Adrenal gland (tissue), 12 donors: ENCODE measurements around the gene ITGA11. TPM values are rescaled to one million over a fixed set of nuclear protein-coding genes. Genes with fewer than 3 reads are reported as not detected.

ENCODE experiments used
- DNase-seq, 7 donors: peaks; one replicate each; pipeline ENCODE4 v3.0.0-alpha.2; 2019 to 2020
- H3K27ac ChIP-seq, 5 donors: fragments of 200-600 bp; sonication (generic) in 4 of 5; 1 replicate in 3 of 5; 2 replicates in 2 of 5; pipeline versions ENCODE4 v1.5.1 to v1.8.0; 2016 to 2020; ENCODE audit warnings: mild to moderate bottlenecking in 1 of 5
- H3K27me3 ChIP-seq: fragments of 200-600 bp; 2 replicates; pipeline ENCODE4 v1.8.0; 2021
- H3K36me3 ChIP-seq, 2 donors: fragments of 200-600 bp; replicated peaks in 1 of 2; 1 replicate in 1 of 2; 2 replicates in 1 of 2; pipeline versions ENCODE4 v1.5.1 to v1.8.0; 2018 to 2022
- H3K4me1 ChIP-seq, 2 donors: fragments of 200-600 bp; replicated peaks in 1 of 2; 1 replicate in 1 of 2; 2 replicates in 1 of 2; pipeline versions ENCODE4 v1.5.1 to v1.8.0; 2018 to 2021
- H3K4me3 ChIP-seq, 4 donors: fragments of 200-600 bp; sonication (generic) in 3 of 4; one replicate each; pipeline ENCODE4 v1.5.1; 2016 to 2018
- H3K9me3 ChIP-seq, 3 donors: fragments of 200-600 bp; sonication (generic) in 1 of 3; replicated peaks in 1 of 3; 1 replicate in 2 of 3; 2 replicates in 1 of 3; pipeline versions ENCODE4 v1.5.1 to v1.8.0; 2016 to 2021
- POLR2A ChIP-seq, 2 donors: fragments of 450-650 bp; IDR thresholded peaks; one replicate each; pipeline ENCODE4 v1.6.1; 2017; ENCODE audit warnings: antibody characterized with exemption in 2 of 2, mild to moderate bottlenecking in 2 of 2, moderate library complexity in 1 of 2
- WGBS, 4 donors: extraction: QIAGEN DNeasy Blood & Tissue Kit in 2 of 4; methylation state at CpG; one replicate each; pipeline versions ENCODE4 v1.1.5 to v1.1.7; 2013 to 2017; 5-methylcytosine and 5-hydroxymethylcytosine counted together
- intact Hi-C, 2 donors: fragments of 100-400 bp; cut with DNase I; formaldehyde crosslinking; loops; one replicate each; pipeline versions ENCODE4 v1.14.1 to v1.15.0; 2022 to 2023
- polyA plus RNA-seq, 3 donors: library from polyadenylated mRNA; stranded (reverse); fragments of 200-250 nt in 2 of 3; fragments of 350-450 nt in 1 of 3; fragmentation: Illumina TruSeq in 1 of 3; extraction: RNeasy Lipid Tissue Mini Kit (QIAGEN cat#74804) in 1 of 3; gene quantifications; one replicate each; pipeline ENCODE4 v1.2.3, GENCODE V29; 2013 to 2014
- total RNA-seq, 9 donors: library from RNA; depleted of rRNA in 4 of 9; stranded (reverse); fragments of >200 nt in 4 of 9; fragments of 120-200 nt in 1 of 9; fragmentation: NEBNext Ultra II Directional in 1 of 9; extraction: Animal tissue kit (Norgen Biotek cat#: 25700) in 1 of 9; gene quantifications; one replicate each; pipeline versions ENCODE4 v1.1.0 to v1.2.4, GENCODE V29; 2013 to 2023
- TF ChIP-seq, protein P1 (sequence below), 6 experiments: fragments of 450-650 bp in 4 of 6; fragments of 200-600 bp in 2 of 6; sonication (generic) in 1 of 6; IDR thresholded peaks; 1 replicate in 5 of 6; 2 replicates in 1 of 6; pipeline versions ENCODE4 v1.5.1 to v1.8.0; 2016 to 2021; ENCODE audit warnings: antibody characterized with exemption in 6 of 6, mild to moderate bottlenecking in 2 of 6, moderate library complexity in 1 of 6
- donor health status: healthy with polysubstance abuse.
- donor health status: Bipolar disorder and iron deficiency.
- donor health status: DM: yes; HTN: yes; CAD: no.
- donor health status: DM: no; HTN: no; CAD: no.
- donor health status: DM: no; HTN: no; CAD: no.
- donor health status: DM: yes; HTN: yes; CAD: no.

Gene ITGA11
- total and polyA plus RNA-seq, 12 donors = 1.4 to 52.5 (median 7.5) TPM

DNA sequence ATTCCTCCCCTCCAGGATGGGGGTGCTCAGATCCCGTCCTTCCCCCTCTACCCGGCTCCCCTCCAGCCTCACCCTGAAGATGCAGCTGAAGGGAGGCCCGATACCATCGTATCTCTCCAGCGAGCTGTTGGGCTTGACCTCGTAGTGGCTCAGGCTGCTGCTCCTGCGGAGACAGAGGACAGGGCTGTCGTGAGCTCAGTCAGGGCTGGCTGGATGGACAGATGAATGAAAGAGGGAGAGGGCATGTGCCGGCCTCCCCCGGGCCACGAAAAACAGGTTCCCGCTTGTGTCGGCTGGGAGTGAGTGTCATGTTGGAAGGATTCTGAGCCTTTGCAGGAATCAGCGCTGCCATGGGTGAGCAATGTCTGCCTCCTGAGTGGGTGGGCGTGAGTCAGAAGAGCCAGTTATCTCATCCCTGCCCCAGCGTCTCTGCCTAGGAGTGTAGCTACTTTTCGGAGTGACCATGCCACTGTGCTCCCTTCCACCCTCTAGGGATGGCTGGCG lies 119.2 kb downstream of the ITGA11 start:
- peak in 5 of 7 donors; percentile 5 to 36 (median 11) for DNase-seq
- Histone ChIP-seq H3K4me1 (peaks cover 0 to 8% of the 10 kb centered on the region in 2 donors), H3K36me3 (no peaks in the 10 kb centered on the region), H3K4me3 (no peak overlapping the region), H3K27ac (no peak overlapping the region), H3K27me3 (no peaks in the 10 kb centered on the region), H3K9me3 (no peaks in the 10 kb centered on the region)
- intact Hi-C loops = loop anchor here (5.0 to 10.0 kb wide), 3 partner anchors 60 to 232 kb away; no protein-coding TSS in a partner anchor
- 85 to 95% (median 86%) methylated on average over 15 to 18 of the region's 18 CpGs for WGBS, 4 donors
- TF ChIP-seq, protein P1, sequence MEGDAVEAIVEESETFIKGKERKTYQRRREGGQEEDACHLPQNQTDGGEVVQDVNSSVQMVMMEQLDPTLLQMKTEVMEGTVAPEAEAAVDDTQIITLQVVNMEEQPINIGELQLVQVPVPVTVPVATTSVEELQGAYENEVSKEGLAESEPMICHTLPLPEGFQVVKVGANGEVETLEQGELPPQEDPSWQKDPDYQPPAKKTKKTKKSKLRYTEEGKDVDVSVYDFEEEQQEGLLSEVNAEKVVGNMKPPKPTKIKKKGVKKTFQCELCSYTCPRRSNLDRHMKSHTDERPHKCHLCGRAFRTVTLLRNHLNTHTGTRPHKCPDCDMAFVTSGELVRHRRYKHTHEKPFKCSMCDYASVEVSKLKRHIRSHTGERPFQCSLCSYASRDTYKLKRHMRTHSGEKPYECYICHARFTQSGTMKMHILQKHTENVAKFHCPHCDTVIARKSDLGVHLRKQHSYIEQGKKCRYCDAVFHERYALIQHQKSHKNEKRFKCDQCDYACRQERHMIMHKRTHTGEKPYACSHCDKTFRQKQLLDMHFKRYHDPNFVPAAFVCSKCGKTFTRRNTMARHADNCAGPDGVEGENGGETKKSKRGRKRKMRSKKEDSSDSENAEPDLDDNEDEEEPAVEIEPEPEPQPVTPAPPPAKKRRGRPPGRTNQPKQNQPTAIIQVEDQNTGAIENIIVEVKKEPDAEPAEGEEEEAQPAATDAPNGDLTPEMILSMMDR (IDR thresholded peaks at IDR 0.05) = no peak
- TF ChIP-seq POLR2A (IDR thresholded peaks at IDR 0.05) = no peak

- 84 to 94% (median 89%) methylated on average over 3 of the region's 3 CpGs for WGBS, 4 donors
- no peaks in the 10 kb centered on the region for H3K9me3 ChIP-seq
- intact Hi-C loops = loop anchor here (5.0 to 10.0 kb wide), 3 partner anchors 60 to 233 kb away; no protein-coding TSS in a partner anchor
- H3K27me3 ChIP-seq = no peaks in the 10 kb centered on the region
- no peak overlapping the region for H3K27ac ChIP-seq
- no peak for TF ChIP-seq POLR2A (IDR thresholded peaks at IDR 0.05)
- TF ChIP-seq, protein P1 (IDR thresholded peaks at IDR 0.05) = no peak
- peak in 5 of 7 donors; percentile 1 to 27 (median 9) for DNase-seq
- no peaks in the 10 kb centered on the region for H3K36me3 ChIP-seq
- H3K4me3 ChIP-seq = no peak overlapping the region
- H3K4me1 ChIP-seq = peaks cover 0 to 8% of the 10 kb centered on the region in 2 donors
Observed at GRCh38 chr15:68311859-68312557, 120.0 kb downstream of the ITGA11 start.

GRCh38 chr15:68311464-68311835 lies 120.5 kb downstream of the ITGA11 start:
- Histone ChIP-seq H3K36me3 (no peaks in the 10 kb centered on the region), H3K27me3 (no peaks in the 10 kb centered on the region), H3K4me3 (no peak overlapping the region), H3K27ac (no peak overlapping the region), H3K9me3 (no peaks in the 10 kb centered on the region), H3K4me1 (peaks cover 0 to 13% of the 10 kb centered on the region in 2 donors)
- intact Hi-C loops = loop anchor here (5.0 to 10.0 kb wide), 3 partner anchors 61 to 233 kb away; no protein-coding TSS in a partner anchor
- peak in 4 of 7 donors; percentile 7 to 45 (median 13) for DNase-seq
- WGBS, 4 donors = 89 to 94% (median 91%) methylated on average over 3 of the region's 3 CpGs
- no peak for TF ChIP-seq POLR2A (IDR thresholded peaks at IDR 0.05)
- TF ChIP-seq, protein P1 (IDR thresholded peaks at IDR 0.05) = no peak

DNA sequence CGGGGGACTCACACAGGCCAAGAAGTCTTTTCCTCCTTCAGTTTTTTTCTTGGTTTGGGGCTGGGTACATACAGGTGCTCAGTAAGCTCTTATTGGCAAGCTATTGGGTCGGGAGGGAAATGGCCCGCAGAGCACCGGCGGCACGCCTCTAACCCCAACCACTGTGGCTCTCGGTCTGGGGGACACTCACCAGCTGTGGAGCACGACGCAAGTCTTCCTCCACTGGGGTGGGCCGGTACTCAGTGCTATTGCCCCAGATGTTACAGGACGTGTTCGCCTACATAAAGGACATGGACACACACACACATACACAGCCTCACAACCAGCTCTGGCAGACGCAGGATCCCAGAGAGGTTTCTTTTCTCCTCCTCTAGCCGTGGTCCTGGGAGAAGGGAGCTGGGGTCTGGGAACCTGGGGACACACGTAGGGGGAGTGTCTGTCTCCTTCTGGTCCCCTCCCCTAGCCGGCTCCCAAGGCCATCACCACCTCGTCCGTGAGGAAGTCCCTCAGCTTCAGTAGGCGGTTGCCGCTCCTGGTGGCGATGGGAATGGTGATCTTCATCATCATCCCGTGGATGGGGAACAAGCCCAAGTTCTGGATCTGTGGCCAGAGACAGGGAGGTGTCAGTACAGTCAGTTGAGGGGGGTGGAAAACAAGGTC lies 121.0 kb downstream of the ITGA11 start:
- Histone ChIP-seq H3K27ac (no peak overlapping the region), H3K27me3 (no peaks in the 10 kb centered on the region), H3K9me3 (no peaks in the 10 kb centered on the region), H3K4me3 (no peak overlapping the region), H3K36me3 (no peaks in the 10 kb centered on the region), H3K4me1 (peaks cover 0 to 15% of the 10 kb centered on the region in 2 donors)
- TF ChIP-seq, protein P1 (IDR thresholded peaks at IDR 0.05) = no peak
- TF ChIP-seq POLR2A (IDR thresholded peaks at IDR 0.05) = no peak
- DNase-seq = peak in 4 of 7 donors; percentile 11 to 48 (median 15)
- 66 to 84% (median 83%) methylated on average over 14 to 22 of the region's 22 CpGs for WGBS, 4 donors
- intact Hi-C loops = loop anchor here (5.0 to 10.0 kb wide), 3 partner anchors 61 to 234 kb away; no protein-coding TSS in a partner anchor
